HCT116 (cell line): ENCODE data around the gene DOCK1. TPM values are rescaled to one million over a fixed set of nuclear protein-coding genes. Genes with fewer than 3 reads are reported as not detected.

Experiments used
- ATAC-seq: fragments of 200-7000 bp; cut with Tn5 transposase; 2 replicates; pipeline ENCODE4 v1.9.1; 2020; ENCODE audit warnings: mild to moderate bottlenecking, moderate library complexity
- BruUV-seq: library from RNA; stranded (reverse); fragments of 400-500 nt; replicated peaks from 2 replicates; lab custom pipeline; 2021; lab: Mats Ljungman, UMichigan
- CTCF ChIA-PET: fragments of 300-600 bp; sonication (Branson Sonifier 250); formaldehyde crosslinking; loops from one replicate; lab custom pipeline; 2021; ENCODE audit warnings: antibody characterized with exemption; lab: Charles Lee
- POLR2A ChIA-PET: fragments of 300-600, 350-600 bp; sonication (Branson Sonifier 250); formaldehyde crosslinking; loops from one replicate; lab custom pipeline; 2021; ENCODE audit warnings: antibody characterized with exemption; lab: Charles Lee
- RAD21 ChIA-PET, 2 experiments: fragments of 300-600 bp; sonication (Branson Sonifier 250); formaldehyde crosslinking; loops; one replicate each; lab custom pipeline; 2023; ENCODE audit warnings: low total read pairs in 2 of 2; ENCODE audit not compliant: uncharacterized antibody in 2 of 2, unreplicated experiment in 2 of 2, low non-redundant PET in 1 of 2; lab: Charles Lee
- DNase-seq: peaks from one replicate; pipeline ENCODE4 v3.0.0-alpha.2; 2010; ENCODE audit warnings: low read depth, low spot score
- H2AFZ ChIP-seq: fragments of 200-600 bp; shearing (Covaris generic), sonication (generic); 2 replicates; pipeline ENCODE4 v1.6.1; 2017; ENCODE audit warnings: low read depth, mixed run types, mixed read lengths, antibody characterized with exemption, low read length; ENCODE audit not compliant: poor library complexity, severe bottlenecking
- H3K27ac ChIP-seq: 2 replicates; pipeline ENCODE4 v1.5.1; 2012; ENCODE audit warnings: low read depth, low read length
- H3K27me3 ChIP-seq: fragments of 200-600 bp; sonication (generic); 2 replicates; pipeline ENCODE4 v1.6.1; 2016; ENCODE audit warnings: mixed run types, low read length, mixed read lengths; ENCODE audit not compliant: insufficient read depth
- H3K36me3 ChIP-seq, 2 experiments: fragments of 200-500 bp in 1 of 2; fragments of 200-600 bp in 1 of 2; sonication (Bioruptor generic) in 1 of 2; sonication (generic) in 1 of 2; 2 replicates each; pipeline versions ENCODE4 v1.5.1 to v1.6.1; 2014 to 2016; ENCODE audit warnings: low read length in 2 of 2, inconsistent platforms in 1 of 2, mixed read lengths in 1 of 2, mixed run types in 1 of 2; ENCODE audit not compliant: insufficient read depth in 2 of 2, control insufficient read depth in 1 of 2
- H3K4me1 ChIP-seq, 2 experiments: fragments of 200-600 bp in 1 of 2; sonication (generic) in 1 of 2; 2 replicates each; pipeline versions ENCODE4 v1.5.1 to v1.6.1; 2012 to 2017; ENCODE audit warnings: low read length in 2 of 2, inconsistent platforms in 1 of 2, mild to moderate bottlenecking in 1 of 2, mixed read lengths in 1 of 2, mixed run types in 1 of 2, moderate library complexity in 1 of 2; ENCODE audit not compliant: insufficient read depth in 2 of 2, control insufficient read depth in 1 of 2
- H3K4me2 ChIP-seq: fragments of 200-600 bp; sonication (generic); 2 replicates; pipeline ENCODE4 v1.6.1; 2017; ENCODE audit warnings: mixed run types, low read length, mixed read lengths
- H3K4me3 ChIP-seq, 2 experiments: fragments of 200-600 bp in 1 of 2; sonication (generic) in 1 of 2; replicated peaks in 1 of 2; 2 replicates each; pipeline ENCODE4 v1.5.1; 2011 to 2016; ENCODE audit warnings: low read length in 2 of 2, control low read depth in 1 of 2, low read depth in 1 of 2, mild to moderate bottlenecking in 1 of 2, mixed read lengths in 1 of 2, mixed run types in 1 of 2
- H3K79me2 ChIP-seq: fragments of 200-600 bp; sonication (generic); 2 replicates; pipeline ENCODE4 v1.6.1; 2017; ENCODE audit warnings: mild to moderate bottlenecking, mixed run types, low read length, moderate library complexity, mixed read lengths; ENCODE audit not compliant: insufficient read depth
- H3K9ac ChIP-seq: fragments of 200-600 bp; sonication (generic); 2 replicates; pipeline ENCODE4 v1.6.1; 2016; ENCODE audit warnings: low read length, mixed read lengths
- H3K9me2 ChIP-seq: fragments of 200-600 bp; sonication (generic), shearing (Covaris generic); 2 replicates; pipeline ENCODE4 v1.6.1; 2017; ENCODE audit warnings: mixed run types, mild to moderate bottlenecking, moderate library complexity; ENCODE audit not compliant: insufficient read depth
- H3K9me3 ChIP-seq, 2 experiments: fragments of 200-500 bp in 1 of 2; fragments of 200-600 bp in 1 of 2; sonication (Bioruptor generic) in 1 of 2; sonication (generic) in 1 of 2; 2 replicates each; pipeline ENCODE4 v1.6.1; 2014 to 2017; ENCODE audit warnings: low read length in 2 of 2, mixed read lengths in 2 of 2, inconsistent platforms in 1 of 2, low read depth in 1 of 2, mild to moderate bottlenecking in 1 of 2, mixed run types in 1 of 2, moderate library complexity in 1 of 2; ENCODE audit not compliant: control insufficient read depth in 1 of 2, insufficient read depth in 1 of 2
- H4K20me1 ChIP-seq: fragments of 200-600 bp; sonication (generic), shearing (Covaris generic); 2 replicates; pipeline ENCODE4 v1.6.1; 2017; ENCODE audit warnings: mixed run types, mild to moderate bottlenecking, moderate library complexity; ENCODE audit not compliant: insufficient read depth
- ATF3 ChIP-seq: IDR thresholded peaks from 2 replicates; pipeline ENCODE4 v1.6.1; 2012
- CEBPB ChIP-seq: IDR thresholded peaks from 2 replicates; pipeline ENCODE4 v1.6.1; 2012; ENCODE audit warnings: low read depth
- EGR1 ChIP-seq: IDR thresholded peaks from 2 replicates; pipeline ENCODE4 v1.6.1; 2012; ENCODE audit warnings: low read depth
- ELF1 ChIP-seq: IDR thresholded peaks from 2 replicates; pipeline ENCODE4 v1.6.1; 2012; ENCODE audit warnings: low read depth, borderline replicate concordance
- FOSL1 ChIP-seq: IDR thresholded peaks from 2 replicates; pipeline ENCODE4 v1.6.1; 2012; ENCODE audit warnings: low read depth
- JUND ChIP-seq: IDR thresholded peaks from 2 replicates; pipeline ENCODE4 v1.6.1; 2012
- POLR2A ChIP-seq: IDR thresholded peaks from 2 replicates; pipeline ENCODE4 v1.7.0; 2011; ENCODE audit warnings: borderline replicate concordance; ENCODE audit not compliant: insufficient read depth, insufficient read length; ENCODE audit errors: extremely low read depth
- RAD21 ChIP-seq: IDR thresholded peaks from 2 replicates; pipeline ENCODE4 v1.6.1; 2012; ENCODE audit warnings: low read depth, mild to moderate bottlenecking
- REST ChIP-seq: IDR thresholded peaks from 2 replicates; pipeline ENCODE4 v1.6.1; 2012; ENCODE audit warnings: low read depth
- SP1 ChIP-seq: IDR thresholded peaks from 2 replicates; pipeline ENCODE4 v1.6.1; 2012; ENCODE audit warnings: low read depth
- ZBTB33 ChIP-seq: IDR thresholded peaks from 2 replicates; pipeline ENCODE4 v1.6.1; 2011; ENCODE audit warnings: mild to moderate bottlenecking, low read length, moderate library complexity; ENCODE audit not compliant: insufficient replicate concordance; ENCODE audit errors: extremely low read depth
- ZFX ChIP-seq: fragments of 450-650 bp; IDR thresholded peaks from 2 replicates; pipeline ENCODE4 v1.6.1; 2017
- intact Hi-C: fragments of 100-400 bp; cut with micrococcal nuclease; formaldehyde crosslinking; loops from 2 replicates; pipeline ENCODE4 v1.10.0; 2022
- total RNA-seq: library from RNA; stranded (reverse); gene quantifications from one replicate; pipeline ENCODE4 v1.2.1, GENCODE V29; 2021; ENCODE audit not compliant: unreplicated experiment

DOCK1 gene
- total RNA-seq, 1 experiment from 2014 or later, result 46.5 TPM

GRCh38 chr10:126921974-126922525 lies 16.8 kb downstream of the DOCK1 start:
- Histone ChIP-seq H4K20me1 (no peaks in the 10 kb centered on the region), H3K27me3 (no peaks in the 10 kb centered on the region), H3K4me3 (no peak overlapping the region), H3K4me2 (no peak overlapping the region), H3K79me2 (peaks cover 57% of the 10 kb centered on the region), H3K36me3 (no peaks in the 10 kb centered on the region; a peak in 1 of 4 replicates), H3K9me3 (no peaks in the 10 kb centered on the region), H2AFZ (no peak overlapping the region), H3K9me2 (no peaks in the 10 kb centered on the region), H3K4me1 (no peaks in the 10 kb centered on the region), H3K27ac (no peak overlapping the region), H3K9ac (no peak overlapping the region)
- CTCF ChIA-PET, result no interaction called here
- ATAC-seq, result 0 out of 2 replicates have a peak, but pooled peaks have one; percentile 25
- RAD21 ChIA-PET, result no interaction called here
- DNase-seq, result peak; percentile 29
- POLR2A ChIA-PET, result interaction anchor here (0.7 kb wide), 1 partner anchor 18 kb away, joined by 3 read pairs; no protein-coding TSS in a partner anchor
- intact Hi-C loops, result no loop called here
- peak; percentile 32; the same call in 1 of the 2 replicates for TF ChIP-seq ATF3
- TF ChIP-seq EGR1, result no peak
- TF ChIP-seq CEBPB, result peak; percentile 68; the same call in 1 of the 2 replicates
- BruUV-seq, result no TSS peak

- Histone ChIP-seq H3K36me3 (no peaks in the 10 kb centered on the region; a peak in 1 of 4 replicates), H3K27me3 (no peaks in the 10 kb centered on the region), H3K9me2 (no peaks in the 10 kb centered on the region), H3K9ac (no peak overlapping the region), H2AFZ (no peak overlapping the region), H4K20me1 (no peaks in the 10 kb centered on the region), H3K4me2 (no peak overlapping the region), H3K27ac (no peak overlapping the region), H3K9me3 (no peaks in the 10 kb centered on the region), H3K4me1 (no peaks in the 10 kb centered on the region), H3K4me3 (no peak overlapping the region), H3K79me2 (peaks cover 51% of the 10 kb centered on the region)
- CTCF ChIA-PET, result no interaction called here
- ATAC-seq (no peak), DNase-seq (no peak)
- BruUV-seq, result no TSS peak
- TF ChIP-seq ZBTB33, result no peak
- no peak for TF ChIP-seq POLR2A
- TF ChIP-seq SP1, result no peak
- no peak for TF ChIP-seq REST
- TF ChIP-seq EGR1, result no peak
- TF ChIP-seq ELF1, result no peak
- no peak for TF ChIP-seq ATF3
- no peak for TF ChIP-seq ZFX
- no peak for TF ChIP-seq FOSL1
- no peak for TF ChIP-seq RAD21
- TF ChIP-seq JUND, result no peak
- POLR2A ChIA-PET, result no interaction called here
- intact Hi-C loops, result no loop called here
- RAD21 ChIA-PET, result no interaction called here
Observed at GRCh38 chr10:126924180-126924914, 19.1 kb downstream of the DOCK1 start.
